ENCODE results near the gene DNM3.

DNA sequence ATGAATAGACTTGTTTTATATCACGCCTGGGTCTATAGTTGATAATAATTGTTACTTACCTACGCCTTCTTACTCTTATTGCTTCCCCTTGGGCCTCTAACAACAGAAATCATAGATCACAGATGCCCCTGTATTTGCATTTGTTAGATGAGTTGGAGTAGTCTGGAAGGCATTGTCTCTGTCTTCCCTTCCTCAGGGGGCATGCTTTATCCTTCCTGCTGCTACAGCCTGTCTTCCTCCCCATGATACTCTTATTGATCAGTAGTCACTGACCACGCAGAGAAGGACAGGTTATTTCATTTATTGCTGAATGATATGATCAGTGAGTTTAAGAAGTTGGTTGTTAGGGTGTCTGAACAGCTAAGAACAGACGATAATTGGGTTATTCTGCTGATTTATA, 98.4 kb downstream of the DNM3 start:
- TF ChIP-seq, protein P1, sequence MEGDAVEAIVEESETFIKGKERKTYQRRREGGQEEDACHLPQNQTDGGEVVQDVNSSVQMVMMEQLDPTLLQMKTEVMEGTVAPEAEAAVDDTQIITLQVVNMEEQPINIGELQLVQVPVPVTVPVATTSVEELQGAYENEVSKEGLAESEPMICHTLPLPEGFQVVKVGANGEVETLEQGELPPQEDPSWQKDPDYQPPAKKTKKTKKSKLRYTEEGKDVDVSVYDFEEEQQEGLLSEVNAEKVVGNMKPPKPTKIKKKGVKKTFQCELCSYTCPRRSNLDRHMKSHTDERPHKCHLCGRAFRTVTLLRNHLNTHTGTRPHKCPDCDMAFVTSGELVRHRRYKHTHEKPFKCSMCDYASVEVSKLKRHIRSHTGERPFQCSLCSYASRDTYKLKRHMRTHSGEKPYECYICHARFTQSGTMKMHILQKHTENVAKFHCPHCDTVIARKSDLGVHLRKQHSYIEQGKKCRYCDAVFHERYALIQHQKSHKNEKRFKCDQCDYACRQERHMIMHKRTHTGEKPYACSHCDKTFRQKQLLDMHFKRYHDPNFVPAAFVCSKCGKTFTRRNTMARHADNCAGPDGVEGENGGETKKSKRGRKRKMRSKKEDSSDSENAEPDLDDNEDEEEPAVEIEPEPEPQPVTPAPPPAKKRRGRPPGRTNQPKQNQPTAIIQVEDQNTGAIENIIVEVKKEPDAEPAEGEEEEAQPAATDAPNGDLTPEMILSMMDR (IDR thresholded peaks at IDR 0.05; ENCODE audit: low read depth, low read length, poor library complexity, severe bottlenecking), result no peak
- no peak for TF ChIP-seq EZH2phosphoT487 (IDR thresholded peaks at IDR 0.05; ENCODE audit: borderline replicate concordance, low read length)

Measured in DOHH2 (cell line).